Inflammatory macrophage (primary cell): ENCODE data around the gene NHLH2.

Source experiments
- DNase-seq, 2 donors: peaks; one replicate each; pipeline ENCODE4 v3.0.0-alpha.2; 2020 to 2022

Gene NHLH2

GRCh38 chr1:115796897-115797296, 44.0 kb downstream of the NHLH2 start:
- DNase-seq = no peak

- DNase-seq = no peak
Measured at GRCh38 chr1:115796036-115796435, 44.9 kb downstream of the NHLH2 start.

- no peak for DNase-seq
Measured at GRCh38 chr1:115794976-115795639, 45.8 kb downstream of the NHLH2 start.

- DNase-seq = no peak
Measured at GRCh38 chr1:115793162-115793561, 47.8 kb downstream of the NHLH2 start.

GRCh38 chr1:115791816-115792215, 49.1 kb downstream of the NHLH2 start:
- DNase-seq = no peak

- DNase-seq = no peak
Measured at GRCh38 chr1:115790846-115791245, 50.1 kb downstream of the NHLH2 start.

- no peak for DNase-seq
Measured at GRCh38 chr1:115790356-115790755, 50.6 kb downstream of the NHLH2 start.
